NCI-H1105 treated with DMSO at 0.1 percent for 48 hours (cell line): Measurements from ENCODE around the gene R3HDM4.
"Not testable (repeated sequence)": the region's sequence is repeated elsewhere in the genome, so short reads cannot be mapped to it uniquely, and the experiment has no call there.

Experiments
- DNase-seq: peaks from one replicate; lab custom pipeline; 2025; lab: John Stamatoyannopoulos, UW

The R3HDM4 gene

GRCh38 chr19:858284-858683 lies 54.7 kb downstream of the R3HDM4 start:
- no peak for DNase-seq

- no peak for DNase-seq
Observed at GRCh38 chr19:855566-856120, 57.4 kb downstream of the R3HDM4 start.

GRCh38 chr19:855142-855541 lies 57.9 kb downstream of the R3HDM4 start:
- no peak for DNase-seq

GRCh38 chr19:854549-854948 lies 58.5 kb downstream of the R3HDM4 start:
- no peak for DNase-seq

DNA sequence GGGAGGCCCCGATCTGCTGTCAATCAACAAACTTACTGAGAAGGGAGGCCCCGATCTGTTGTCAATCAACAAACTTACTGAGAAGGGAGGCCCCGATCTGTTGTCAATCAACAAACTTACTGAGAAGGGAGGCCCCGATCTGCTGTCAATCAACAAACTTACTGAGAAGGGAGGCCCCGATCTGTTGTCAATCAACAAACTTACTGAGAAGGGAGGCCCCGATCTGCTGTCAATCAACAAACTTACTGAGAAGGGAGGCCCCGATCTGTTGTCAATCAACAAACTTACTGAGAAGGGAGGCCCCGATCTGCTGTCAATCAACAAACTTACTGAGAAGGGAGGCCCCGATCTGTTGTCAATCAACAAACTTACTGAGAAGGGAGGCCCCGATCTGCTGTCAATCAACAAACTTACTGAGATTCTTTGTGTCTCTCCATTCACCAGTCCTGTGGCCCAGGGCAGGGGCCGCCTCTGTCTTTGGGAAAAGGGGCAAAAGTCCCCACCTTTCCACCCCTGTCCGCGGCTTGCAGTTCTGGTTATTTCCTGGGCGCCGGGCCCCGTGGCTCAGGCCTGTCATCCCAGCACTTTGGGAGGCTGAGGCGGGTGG lies 59.3 kb downstream of the R3HDM4 start:
- not testable (repeated sequence) for DNase-seq

DNA sequence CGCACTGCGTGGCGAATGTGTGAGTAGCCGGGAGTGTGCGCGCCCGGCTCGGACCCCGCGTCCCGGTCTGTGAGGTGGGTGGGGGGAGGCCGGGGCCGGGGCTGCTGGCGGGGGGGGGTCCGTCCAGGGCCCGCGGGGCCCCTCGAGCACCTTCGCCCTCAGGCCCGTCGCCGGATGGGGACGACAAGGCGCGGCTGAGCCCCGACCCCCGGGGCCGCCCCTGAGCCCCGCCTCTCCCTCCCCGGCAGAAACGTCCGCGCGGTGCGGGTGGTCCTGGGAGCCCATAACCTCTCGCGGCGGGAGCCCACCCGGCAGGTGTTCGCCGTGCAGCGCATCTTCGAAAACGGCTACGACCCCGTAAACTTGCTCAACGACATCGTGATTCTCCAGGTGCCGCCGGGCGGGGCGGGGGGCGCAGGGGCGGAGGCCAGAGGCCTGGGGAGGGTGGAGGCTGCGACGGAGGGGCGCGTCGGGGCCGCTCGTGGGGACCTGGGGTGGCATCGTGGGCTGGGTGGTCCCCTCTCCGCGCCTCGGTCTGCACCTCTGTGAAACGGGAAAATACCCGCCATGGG lies 59.9 kb downstream of the R3HDM4 start:
- no peak for DNase-seq

DNA sequence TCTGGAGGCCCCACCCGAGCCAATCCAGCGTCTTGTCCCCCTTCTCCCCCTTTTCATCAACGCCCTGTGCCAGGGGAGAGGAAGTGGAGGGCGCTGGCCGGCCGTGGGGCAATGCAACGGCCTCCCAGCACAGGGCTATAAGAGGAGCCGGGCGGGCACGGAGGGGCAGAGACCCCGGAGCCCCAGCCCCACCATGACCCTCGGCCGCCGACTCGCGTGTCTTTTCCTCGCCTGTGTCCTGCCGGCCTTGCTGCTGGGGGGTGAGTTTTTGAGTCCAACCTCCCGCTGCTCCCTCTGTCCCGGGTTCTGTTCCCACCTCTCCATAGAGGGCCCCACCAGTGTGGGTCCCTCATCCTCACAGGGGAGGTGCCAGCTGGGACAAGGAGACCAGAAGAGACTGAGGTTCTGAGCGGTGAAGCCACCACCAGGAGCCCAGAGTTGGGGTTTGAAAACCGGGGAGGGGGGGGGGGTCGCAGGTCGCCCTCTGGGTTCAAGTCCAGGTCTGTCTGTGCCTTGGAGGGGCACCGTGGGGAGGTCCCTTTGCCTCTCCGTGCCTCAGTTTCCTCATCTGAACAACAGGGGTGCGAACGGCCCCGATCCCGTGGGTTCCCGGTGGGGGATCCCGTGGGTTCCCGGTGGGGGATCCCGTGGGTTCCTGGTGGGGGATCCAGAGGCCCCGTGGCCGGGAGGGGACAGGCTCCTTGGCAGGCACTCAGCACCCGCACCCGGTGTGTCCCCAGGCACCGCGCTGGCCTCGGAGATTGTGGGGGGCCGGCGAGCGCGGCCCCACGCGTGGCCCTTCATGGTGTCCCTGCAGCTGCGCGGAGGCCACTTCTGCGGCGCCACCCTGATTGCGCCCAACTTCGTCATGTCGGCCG lies 60.6 kb downstream of the R3HDM4 start, which contains the start of gene ELANE:
ELANE (plus strand) TSS at position 168 of the 878 bp plus-strand sequence; CDS start at position 194, 26 bp downstream.
- DNase-seq = no peak

GRCh38 chr19:850979-851335 lies 62.1 kb downstream of the R3HDM4 start:
- DNase-seq = no peak

DNA sequence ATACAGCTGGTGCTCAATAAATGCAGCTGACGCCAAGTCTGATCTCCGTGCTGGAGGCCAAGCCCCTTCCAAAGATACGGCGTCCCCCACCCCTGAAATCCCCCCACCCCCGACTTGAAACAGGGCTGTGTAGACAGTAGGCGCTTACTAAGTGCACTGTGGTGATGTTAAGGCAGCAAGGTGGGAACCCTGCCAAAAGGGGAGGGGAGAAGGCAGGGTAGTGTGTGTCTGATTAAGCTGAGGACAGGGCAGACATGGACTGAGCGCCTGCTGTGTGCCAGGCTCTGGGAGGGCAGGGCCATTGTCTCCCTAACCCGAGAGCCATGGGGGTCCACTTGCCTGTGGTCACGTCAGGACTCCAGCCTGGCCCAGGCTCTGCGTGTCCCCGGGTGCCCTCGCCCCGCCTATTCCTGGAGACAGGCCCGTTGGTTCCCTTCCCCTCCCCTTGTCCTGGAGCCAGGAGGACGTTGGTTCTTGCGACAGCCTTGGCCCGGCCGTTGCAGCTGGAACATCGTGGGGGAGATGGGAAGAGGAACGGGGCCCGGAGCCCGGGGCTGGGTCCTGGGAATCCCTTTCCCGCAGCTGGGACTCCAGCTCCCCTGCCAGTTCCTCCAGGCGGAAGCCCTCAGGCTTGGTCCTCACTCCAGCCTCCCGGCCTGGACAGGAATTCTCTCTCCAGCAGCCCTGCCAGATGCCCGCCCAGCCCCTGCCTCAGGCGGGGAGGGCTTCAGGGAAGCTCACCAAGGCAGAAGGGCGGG lies 62.6 kb downstream of the R3HDM4 start:
- no peak for DNase-seq

GRCh38 chr19:849195-849594 lies 63.8 kb downstream of the R3HDM4 start:
- DNase-seq = not testable (repeated sequence)

GRCh38 chr19:848386-848921 lies 64.6 kb downstream of the R3HDM4 start:
- no peak for DNase-seq
